Effector memory CD8-positive, alpha-beta T cell (primary cell): ENCODE data around the gene IRX6.

ENCODE experiments used
- ATAC-seq: fragments of 150-1000 bp; cut with Tn5 transposase; replicated peaks from 2 replicates; pipeline ENCODE4 v1.10.0; 2021; ENCODE audit warnings: mild to moderate bottlenecking, moderate library complexity
- DNase-seq, 3 experiments: peaks; one replicate each; pipeline ENCODE4 v3.0.0; 2021
- H3K27ac Mint-ChIP-seq, 2 donors: one replicate each; pipeline ENCODE4 v1.8.0; 2022; ENCODE audit warnings: mild to moderate bottlenecking in 2 of 2, mixed read lengths in 2 of 2, moderate library complexity in 2 of 2
- H3K27me3 Mint-ChIP-seq, 2 donors: one replicate each; pipeline ENCODE4 v1.8.0; 2022; ENCODE audit warnings: mixed read lengths in 2 of 2
- H3K36me3 Mint-ChIP-seq: one replicate; pipeline ENCODE4 v1.8.0; 2022; ENCODE audit warnings: mild to moderate bottlenecking, moderate library complexity, mixed read lengths; ENCODE audit not compliant: insufficient read depth
- H3K4me1 Mint-ChIP-seq, 2 donors: one replicate each; pipeline ENCODE4 v1.8.0; 2022; ENCODE audit warnings: low read depth in 2 of 2, mixed read lengths in 2 of 2
- H3K4me3 Mint-ChIP-seq, 2 donors: one replicate each; pipeline ENCODE4 v1.8.0; 2022; ENCODE audit warnings: mild to moderate bottlenecking in 2 of 2, mixed read lengths in 2 of 2, moderate library complexity in 2 of 2
- H3K9me3 Mint-ChIP-seq, 2 donors: one replicate each; pipeline ENCODE4 v1.8.0; 2022; ENCODE audit warnings: mixed read lengths in 2 of 2

The IRX6 gene

DNA sequence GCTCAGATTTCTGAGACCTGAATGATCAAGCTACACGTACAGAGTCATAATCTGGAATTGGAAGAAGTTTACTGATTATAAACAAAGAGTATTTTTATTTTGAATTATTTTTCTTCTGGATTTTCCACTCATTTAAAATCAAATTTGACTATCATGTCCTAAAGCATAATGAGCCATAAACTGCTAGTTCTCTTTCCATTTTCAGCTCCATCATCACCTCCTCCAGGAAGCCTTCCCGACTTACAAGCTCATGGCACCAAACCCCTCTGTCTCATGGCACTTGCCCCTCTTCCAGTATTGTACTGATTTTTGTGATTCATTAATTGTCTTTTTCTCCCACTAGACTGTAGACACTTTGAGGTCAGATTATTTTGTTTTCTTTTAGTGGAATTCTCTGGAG, 35.9 kb downstream of the IRX6 start:
- H3K9me3 Mint-ChIP-seq, result no peaks in the 10 kb centered on the region
- H3K27me3 Mint-ChIP-seq, result peaks cover 0 to 14% of the 10 kb centered on the region in 2 donors
- H3K36me3 Mint-ChIP-seq, result no peaks in the 10 kb centered on the region
- no peaks in the 10 kb centered on the region for H3K4me1 Mint-ChIP-seq
- H3K27ac Mint-ChIP-seq, result no peak overlapping the region
- no peak for DNase-seq
- no peak for ATAC-seq
- no peak overlapping the region for H3K4me3 Mint-ChIP-seq

DNA sequence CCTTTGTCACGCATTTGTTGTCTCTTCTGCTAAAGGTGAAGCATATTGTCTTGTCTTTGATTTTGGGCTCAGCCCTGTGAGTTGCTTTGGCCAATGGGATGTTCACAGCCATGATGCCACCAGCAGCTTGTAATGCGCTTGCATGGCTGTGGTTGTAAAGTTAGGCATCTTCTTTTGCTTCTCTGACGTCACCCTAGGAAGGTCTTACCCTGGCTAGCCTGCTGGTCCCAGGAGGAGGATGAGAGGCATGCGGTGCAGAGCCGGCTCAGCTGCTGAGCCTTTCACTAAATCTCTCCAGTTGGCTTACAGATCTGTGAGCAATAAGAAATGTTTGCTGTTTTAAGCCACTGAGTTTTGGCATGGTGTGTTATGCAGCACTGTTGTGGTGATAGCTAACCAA, 40.8 kb downstream of the IRX6 start:
- Mint-ChIP-seq H3K27me3 (peaks cover 16 to 27% of the 10 kb centered on the region in 2 donors), H3K27ac (no peak overlapping the region), H3K4me3 (no peak overlapping the region), H3K4me1 (no peaks in the 10 kb centered on the region), H3K9me3 (no peaks in the 10 kb centered on the region), H3K36me3 (no peaks in the 10 kb centered on the region)
- ATAC-seq (no peak), DNase-seq (no peak)

DNA sequence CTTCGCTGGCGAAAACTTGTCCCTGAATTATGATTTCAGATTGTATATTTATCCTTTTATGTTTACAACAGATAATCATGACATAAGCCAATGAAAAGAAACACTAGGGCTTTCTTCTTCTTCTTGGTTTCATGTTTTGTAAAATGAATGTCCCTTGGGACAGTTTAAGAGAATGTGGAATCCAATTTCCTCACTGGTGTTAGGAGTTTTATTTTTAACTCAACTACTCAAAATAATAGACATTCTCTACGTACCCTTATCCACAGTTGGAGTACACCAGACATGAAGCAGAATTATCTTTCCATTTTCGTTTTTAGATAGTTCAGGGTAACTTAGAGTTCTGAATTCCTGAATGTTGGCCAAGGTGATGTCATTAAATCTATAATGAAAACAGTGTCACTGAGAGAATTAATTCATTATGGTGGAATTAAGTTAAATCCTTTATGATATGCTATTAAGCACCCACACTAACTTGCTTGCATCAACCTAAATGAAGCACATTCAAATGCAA, 43.4 kb downstream of the IRX6 start:
- Mint-ChIP-seq H3K9me3 (no peaks in the 10 kb centered on the region), H3K4me1 (peaks cover 1 to 5% of the 10 kb centered on the region in 2 donors), H3K36me3 (no peaks in the 10 kb centered on the region), H3K27me3 (peaks cover 37 to 45% of the 10 kb centered on the region in 2 donors), H3K27ac (no peak overlapping the region), H3K4me3 (no peak overlapping the region)
- ATAC-seq (no peak), DNase-seq (no peak)

DNA sequence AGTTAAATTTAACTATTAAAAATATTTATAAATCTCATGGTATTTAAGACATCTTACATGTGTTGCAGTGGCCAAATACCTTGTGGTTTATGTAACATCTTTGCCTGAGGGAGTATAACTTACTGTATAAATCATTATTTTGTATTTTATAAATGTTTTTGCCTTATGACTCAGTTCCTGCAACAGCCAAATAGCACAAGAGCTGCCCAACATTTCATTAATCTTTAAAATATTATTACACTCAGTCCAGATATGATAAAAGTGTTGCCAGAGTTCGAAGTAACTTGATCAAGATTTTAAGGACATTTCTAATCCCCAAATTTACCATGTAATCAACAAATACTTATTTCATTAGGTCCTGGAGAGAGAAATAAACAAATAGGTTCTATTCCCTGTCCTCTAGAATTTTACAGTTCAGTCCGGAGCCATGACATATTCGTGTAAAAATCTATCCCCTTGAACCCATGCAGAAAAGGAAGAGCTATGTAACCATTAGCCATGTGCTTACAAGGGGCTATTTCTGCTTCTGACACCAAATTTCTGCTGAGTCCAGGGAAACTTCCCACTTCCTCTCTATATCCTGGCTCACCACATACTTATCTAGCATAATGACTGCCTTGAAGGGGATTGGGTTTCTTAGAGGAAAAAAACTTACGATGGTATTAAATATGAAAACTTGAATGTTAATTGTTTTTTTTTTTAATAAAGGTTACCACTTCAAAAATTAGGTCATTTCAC, 44.0 kb downstream of the IRX6 start:
- H3K27ac Mint-ChIP-seq, result no peak overlapping the region
- H3K27me3 Mint-ChIP-seq, result peaks cover 44 to 52% of the 10 kb centered on the region in 2 donors
- peaks cover 1 to 5% of the 10 kb centered on the region in 2 donors for H3K4me1 Mint-ChIP-seq
- H3K36me3 Mint-ChIP-seq, result no peaks in the 10 kb centered on the region
- H3K4me3 Mint-ChIP-seq, result no peak overlapping the region
- DNase-seq (no peak), ATAC-seq (no peak)
- no peaks in the 10 kb centered on the region for H3K9me3 Mint-ChIP-seq

DNA sequence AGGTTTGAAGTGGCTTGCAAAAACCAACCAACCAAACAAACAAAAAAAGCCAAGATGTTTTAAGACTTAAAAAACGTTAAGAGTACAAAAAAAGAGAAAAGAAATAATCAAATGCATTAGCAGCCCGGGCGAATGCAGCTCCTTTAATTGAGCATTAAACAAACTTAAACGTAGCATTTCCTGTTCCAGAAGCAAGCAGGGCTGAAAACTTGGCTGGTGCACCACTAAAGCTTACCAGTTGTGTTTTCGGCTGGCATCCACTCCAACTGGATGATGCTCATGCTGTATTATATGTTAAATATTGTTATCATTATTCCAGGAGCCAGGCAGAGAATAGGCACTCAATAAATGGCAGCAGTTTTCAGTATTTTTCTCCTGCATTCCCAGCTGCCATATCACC, 45.1 kb downstream of the IRX6 start:
- no peaks in the 10 kb centered on the region for H3K9me3 Mint-ChIP-seq
- H3K27ac Mint-ChIP-seq, result no peak overlapping the region
- H3K27me3 Mint-ChIP-seq, result peaks cover 51 to 63% of the 10 kb centered on the region in 2 donors
- H3K4me1 Mint-ChIP-seq, result peaks cover 1 to 5% of the 10 kb centered on the region in 2 donors
- DNase-seq (no peak), ATAC-seq (no peak)
- no peaks in the 10 kb centered on the region for H3K36me3 Mint-ChIP-seq
- no peak overlapping the region for H3K4me3 Mint-ChIP-seq

DNA sequence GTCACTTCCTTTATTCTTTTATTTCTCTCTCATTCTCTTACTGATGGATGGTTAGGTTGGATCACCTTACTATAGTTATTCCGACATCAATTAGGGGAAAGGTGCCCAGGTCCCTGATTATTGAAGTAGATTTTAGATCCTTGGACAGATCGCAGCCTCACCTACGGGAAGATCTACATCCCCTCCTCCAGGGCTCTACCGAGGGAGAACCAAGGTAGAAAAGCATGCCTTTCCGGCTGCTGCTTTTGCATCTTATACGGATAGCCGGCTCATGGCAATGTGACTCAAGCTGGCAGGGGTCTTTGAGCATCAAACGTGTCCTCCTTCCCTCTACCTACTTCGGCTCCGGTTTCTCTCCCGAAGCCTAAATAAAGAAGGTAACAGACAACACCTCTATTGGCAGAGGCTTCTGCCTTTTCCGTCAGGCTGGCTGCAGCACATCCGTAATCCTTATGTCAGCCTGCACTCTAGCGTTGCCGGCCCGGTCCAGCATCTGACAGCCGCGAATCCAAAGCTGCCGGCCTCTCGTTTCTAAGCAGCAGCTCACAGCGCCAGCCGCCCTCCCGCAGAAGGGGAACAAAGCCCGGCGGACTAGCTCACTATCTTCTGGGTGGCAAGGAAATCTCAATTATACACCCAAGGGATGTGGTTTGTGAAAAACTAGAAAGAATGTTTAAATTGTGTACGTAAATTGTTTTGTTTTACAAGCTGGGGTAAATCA, 46.9 kb downstream of the IRX6 start:
- H3K27me3 Mint-ChIP-seq, result peaks cover 56 to 59% of the 10 kb centered on the region in 2 donors
- H3K4me1 Mint-ChIP-seq, result peaks cover 1 to 5% of the 10 kb centered on the region in 2 donors
- no peaks in the 10 kb centered on the region for H3K9me3 Mint-ChIP-seq
- no peak overlapping the region for H3K4me3 Mint-ChIP-seq
- H3K36me3 Mint-ChIP-seq, result no peaks in the 10 kb centered on the region
- DNase-seq (no peak), ATAC-seq (no peak)
- no peak overlapping the region for H3K27ac Mint-ChIP-seq

DNA sequence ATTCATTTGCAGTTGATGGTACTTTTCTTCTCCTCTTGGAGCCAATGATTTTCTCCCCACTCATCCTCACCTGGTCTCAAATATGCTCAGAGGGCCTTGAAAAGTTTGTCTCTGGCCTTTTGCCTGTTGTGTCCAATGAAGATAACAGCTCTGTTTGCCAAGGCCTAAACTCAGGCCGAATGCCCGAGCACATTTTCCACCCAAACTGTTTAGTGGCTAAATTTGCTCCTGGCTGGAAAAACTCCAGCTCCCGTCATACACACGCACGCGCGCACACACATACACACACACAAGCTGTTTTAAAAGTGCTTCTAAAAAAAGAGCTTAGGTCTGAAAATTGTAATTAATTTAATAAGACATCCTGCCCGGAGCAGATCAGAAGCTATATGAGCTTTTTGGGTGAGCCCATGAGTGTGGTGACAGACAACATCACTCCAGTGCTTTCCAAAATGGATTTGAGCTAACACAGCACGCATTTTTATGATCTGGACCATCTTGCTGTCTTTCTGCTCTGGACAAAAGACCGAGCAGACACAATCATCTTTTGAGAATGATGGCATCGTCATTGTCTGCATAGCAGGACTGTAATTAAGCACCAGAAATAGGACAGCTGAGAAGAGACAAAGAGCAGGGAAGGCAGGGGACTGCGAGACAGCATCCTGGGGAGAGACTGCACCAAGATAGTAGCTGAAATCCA, 48.9 kb downstream of the IRX6 start:
- ATAC-seq (no peak), DNase-seq (no peak)
- no peaks in the 10 kb centered on the region for H3K36me3 Mint-ChIP-seq
- no peaks in the 10 kb centered on the region for H3K9me3 Mint-ChIP-seq
- no peak overlapping the region for H3K27ac Mint-ChIP-seq
- H3K4me1 Mint-ChIP-seq, result peaks cover 1 to 5% of the 10 kb centered on the region in 2 donors
- no peak overlapping the region for H3K4me3 Mint-ChIP-seq
- peaks cover 43 to 64% of the 10 kb centered on the region in 2 donors for H3K27me3 Mint-ChIP-seq

DNA sequence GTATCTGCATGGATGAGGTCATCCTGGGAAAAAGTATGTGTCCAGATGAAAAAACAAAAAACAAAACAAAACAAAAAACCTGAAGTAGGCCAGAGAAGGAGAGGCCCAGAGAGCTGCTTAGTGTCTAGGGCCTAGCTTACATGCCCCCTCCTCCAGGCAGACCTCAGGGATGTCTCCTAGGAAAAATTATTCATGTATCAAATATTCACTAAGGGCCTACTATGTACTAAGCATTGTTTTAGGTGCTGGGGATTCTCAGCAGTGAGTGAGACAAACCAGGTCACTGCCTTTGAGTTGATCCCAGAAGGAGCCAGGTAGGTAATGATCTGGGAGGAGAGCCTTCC, 49.5 kb downstream of the IRX6 start:
- H3K9me3 Mint-ChIP-seq, result no peaks in the 10 kb centered on the region
- DNase-seq (no peak), ATAC-seq (no peak)
- H3K4me3 Mint-ChIP-seq, result no peak overlapping the region
- H3K4me1 Mint-ChIP-seq, result peaks cover 1 to 5% of the 10 kb centered on the region in 2 donors
- no peak overlapping the region for H3K27ac Mint-ChIP-seq
- no peaks in the 10 kb centered on the region for H3K36me3 Mint-ChIP-seq
- peaks cover 42 to 64% of the 10 kb centered on the region in 2 donors for H3K27me3 Mint-ChIP-seq

DNA sequence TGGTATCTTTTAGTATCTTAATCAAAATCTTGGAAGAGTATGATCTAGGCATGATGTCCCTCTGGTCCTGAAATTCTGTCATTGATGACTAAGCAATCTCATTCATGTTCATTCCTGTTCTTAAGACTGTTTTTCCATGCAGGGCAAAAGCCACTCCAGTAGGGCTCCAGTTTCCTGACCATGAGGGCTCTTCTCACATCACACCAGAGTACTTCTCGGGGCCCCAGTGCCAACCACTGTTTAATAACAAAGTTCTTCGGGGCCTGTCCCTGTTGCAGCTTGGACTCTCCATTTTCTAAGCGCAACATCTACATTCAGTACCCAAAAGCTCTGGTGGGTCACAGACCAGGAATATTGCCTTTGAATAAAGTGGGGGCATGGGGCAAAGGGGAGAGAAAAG, 52.0 kb downstream of the IRX6 start:
- Mint-ChIP-seq H3K4me3 (no peak overlapping the region), H3K4me1 (no peaks in the 10 kb centered on the region), H3K9me3 (no peaks in the 10 kb centered on the region), H3K36me3 (no peaks in the 10 kb centered on the region), H3K27ac (no peak overlapping the region), H3K27me3 (peaks cover 52 to 67% of the 10 kb centered on the region in 2 donors)
- no peak for ATAC-seq
- no peak for DNase-seq

DNA sequence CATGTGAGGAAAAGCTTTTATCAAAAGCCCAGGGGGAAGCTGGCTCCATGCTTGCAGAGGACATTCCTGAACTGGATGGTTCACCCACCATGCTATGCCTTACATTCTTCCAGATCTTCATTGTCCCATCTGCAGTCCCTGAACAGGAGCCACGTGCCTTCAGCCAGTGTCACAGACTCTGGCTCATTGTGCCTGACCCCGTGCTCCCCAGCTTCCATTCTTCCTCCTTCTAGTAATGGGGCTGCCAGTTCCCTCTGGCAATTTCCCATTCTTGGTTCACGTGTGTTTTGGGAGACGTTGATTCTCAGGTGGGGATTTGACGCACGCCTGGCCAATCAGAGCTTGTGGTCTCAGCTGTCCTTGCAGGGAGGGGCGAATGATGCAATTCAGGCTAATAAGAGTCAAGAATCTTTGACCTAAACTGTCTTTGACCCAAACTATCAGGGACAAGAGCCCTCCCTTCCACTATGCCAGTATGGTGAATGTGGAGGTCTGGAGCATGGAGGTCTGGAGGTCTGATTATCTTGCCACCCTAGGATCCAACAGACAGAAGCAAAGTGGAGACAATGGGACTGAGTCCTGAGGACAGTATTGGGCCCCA, 52.7 kb downstream of the IRX6 start:
- Mint-ChIP-seq H3K27ac (no peak overlapping the region), H3K27me3 (peaks cover 50 to 61% of the 10 kb centered on the region in 2 donors), H3K4me3 (no peak overlapping the region), H3K4me1 (no peaks in the 10 kb centered on the region), H3K36me3 (no peaks in the 10 kb centered on the region), H3K9me3 (no peaks in the 10 kb centered on the region)
- DNase-seq (no peak), ATAC-seq (no peak)

DNA sequence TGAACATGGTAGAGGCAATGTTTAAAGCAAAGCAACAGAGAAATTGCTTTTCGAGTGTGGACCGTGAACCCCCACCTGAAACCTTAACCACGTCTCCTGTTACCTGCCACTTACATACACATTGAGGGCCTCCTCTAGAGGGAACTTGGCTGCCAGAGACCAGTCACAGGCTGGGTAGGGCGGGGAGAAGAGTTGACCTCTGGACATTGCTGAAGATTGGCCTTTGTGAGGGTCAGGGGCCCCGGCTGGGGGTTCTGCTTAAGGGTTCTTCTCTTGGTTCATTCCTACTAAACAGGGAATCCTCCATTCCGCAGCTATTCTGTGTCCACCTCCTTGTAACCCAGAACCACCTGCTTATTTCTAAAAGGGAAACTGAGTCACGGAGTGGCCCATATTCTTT, 53.8 kb downstream of the IRX6 start:
- ATAC-seq (no peak), DNase-seq (no peak)
- Mint-ChIP-seq H3K36me3 (no peaks in the 10 kb centered on the region), H3K27me3 (peaks cover 40 to 49% of the 10 kb centered on the region in 2 donors), H3K4me1 (no peaks in the 10 kb centered on the region), H3K9me3 (no peaks in the 10 kb centered on the region), H3K4me3 (no peak overlapping the region), H3K27ac (no peak overlapping the region)

DNA sequence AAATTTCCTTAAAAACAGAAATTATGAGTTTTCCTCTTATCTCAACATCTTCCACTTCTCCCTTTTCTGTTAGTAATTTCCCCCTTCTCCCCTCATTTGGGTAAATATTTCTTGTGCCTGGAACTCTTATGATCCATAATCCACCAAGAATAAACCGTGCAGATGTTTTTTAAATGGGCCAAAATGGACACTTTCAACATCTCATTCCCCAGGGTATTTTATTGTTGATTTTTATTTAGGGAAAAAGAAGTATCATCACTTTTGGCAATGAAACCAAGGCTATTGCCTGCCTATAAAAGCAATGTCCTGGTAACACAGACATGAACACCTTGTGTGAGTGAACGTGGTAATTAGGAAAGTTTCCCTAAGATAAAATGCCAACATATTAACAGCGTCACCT, 54.6 kb downstream of the IRX6 start:
- H3K36me3 Mint-ChIP-seq, result no peaks in the 10 kb centered on the region
- H3K9me3 Mint-ChIP-seq, result no peaks in the 10 kb centered on the region
- DNase-seq (no peak), ATAC-seq (no peak)
- no peak overlapping the region for H3K27ac Mint-ChIP-seq
- peaks cover 33 to 49% of the 10 kb centered on the region in 2 donors for H3K27me3 Mint-ChIP-seq
- H3K4me1 Mint-ChIP-seq, result no peaks in the 10 kb centered on the region
- no peak overlapping the region for H3K4me3 Mint-ChIP-seq

DNA sequence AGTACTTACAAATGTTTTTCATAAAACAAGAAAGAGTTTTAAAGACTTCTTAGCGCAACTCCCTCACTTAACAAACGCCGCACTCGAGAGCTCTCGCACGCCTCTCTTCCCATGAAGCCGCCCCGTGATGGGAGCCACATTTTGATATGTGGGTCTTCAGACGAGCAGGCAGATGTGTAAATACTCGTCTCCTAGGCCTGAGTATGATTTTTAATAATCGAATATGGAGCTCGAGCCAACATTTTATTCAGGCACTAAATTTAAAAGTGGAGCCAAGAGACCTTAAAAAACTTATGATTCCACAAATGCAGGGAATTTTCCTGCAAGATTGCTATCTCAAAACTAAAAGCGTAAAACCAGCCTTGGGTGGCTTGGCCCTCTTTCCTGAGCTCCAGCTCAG, 55.4 kb downstream of the IRX6 start:
- no peaks in the 10 kb centered on the region for H3K9me3 Mint-ChIP-seq
- ATAC-seq (no peak), DNase-seq (no peak)
- no peaks in the 10 kb centered on the region for H3K36me3 Mint-ChIP-seq
- no peak overlapping the region for H3K4me3 Mint-ChIP-seq
- peaks cover 30 to 48% of the 10 kb centered on the region in 2 donors for H3K27me3 Mint-ChIP-seq
- no peaks in the 10 kb centered on the region for H3K4me1 Mint-ChIP-seq
- H3K27ac Mint-ChIP-seq, result no peak overlapping the region
